HCT116 (cell line): ENCODE data around the gene GPR3. TPM values are rescaled to one million over a fixed set of nuclear protein-coding genes. Genes with fewer than 3 reads are reported as not detected.

Experiments
- ATAC-seq: fragments of 200-7000 bp; cut with Tn5 transposase; 2 replicates; pipeline ENCODE4 v1.9.1; 2020; ENCODE audit warnings: mild to moderate bottlenecking, moderate library complexity
- BruUV-seq: library from RNA; stranded (reverse); fragments of 400-500 nt; replicated peaks from 2 replicates; lab custom pipeline; 2021; lab: Mats Ljungman, UMichigan
- CTCF ChIA-PET: fragments of 300-600 bp; sonication (Branson Sonifier 250); formaldehyde crosslinking; loops from one replicate; lab custom pipeline; 2021; ENCODE audit warnings: antibody characterized with exemption; lab: Charles Lee
- POLR2A ChIA-PET: fragments of 300-600, 350-600 bp; sonication (Branson Sonifier 250); formaldehyde crosslinking; loops from one replicate; lab custom pipeline; 2021; ENCODE audit warnings: antibody characterized with exemption; lab: Charles Lee
- RAD21 ChIA-PET, 2 experiments: fragments of 300-600 bp; sonication (Branson Sonifier 250); formaldehyde crosslinking; loops; one replicate each; lab custom pipeline; 2023; ENCODE audit warnings: low total read pairs in 2 of 2; ENCODE audit not compliant: uncharacterized antibody in 2 of 2, unreplicated experiment in 2 of 2, low non-redundant PET in 1 of 2; lab: Charles Lee
- DNase-seq: peaks from one replicate; pipeline ENCODE4 v3.0.0-alpha.2; 2010; ENCODE audit warnings: low read depth, low spot score
- H2AFZ ChIP-seq: fragments of 200-600 bp; shearing (Covaris generic), sonication (generic); 2 replicates; pipeline ENCODE4 v1.6.1; 2017; ENCODE audit warnings: low read depth, mixed run types, mixed read lengths, antibody characterized with exemption, low read length; ENCODE audit not compliant: poor library complexity, severe bottlenecking
- H3K27ac ChIP-seq: 2 replicates; pipeline ENCODE4 v1.5.1; 2012; ENCODE audit warnings: low read depth, low read length
- H3K27me3 ChIP-seq: fragments of 200-600 bp; sonication (generic); 2 replicates; pipeline ENCODE4 v1.6.1; 2016; ENCODE audit warnings: mixed run types, low read length, mixed read lengths; ENCODE audit not compliant: insufficient read depth
- H3K36me3 ChIP-seq, 2 experiments: fragments of 200-500 bp in 1 of 2; fragments of 200-600 bp in 1 of 2; sonication (Bioruptor generic) in 1 of 2; sonication (generic) in 1 of 2; 2 replicates each; pipeline versions ENCODE4 v1.5.1 to v1.6.1; 2014 to 2016; ENCODE audit warnings: low read length in 2 of 2, inconsistent platforms in 1 of 2, mixed read lengths in 1 of 2, mixed run types in 1 of 2; ENCODE audit not compliant: insufficient read depth in 2 of 2, control insufficient read depth in 1 of 2
- H3K4me1 ChIP-seq, 2 experiments: fragments of 200-600 bp in 1 of 2; sonication (generic) in 1 of 2; 2 replicates each; pipeline versions ENCODE4 v1.5.1 to v1.6.1; 2012 to 2017; ENCODE audit warnings: low read length in 2 of 2, inconsistent platforms in 1 of 2, mild to moderate bottlenecking in 1 of 2, mixed read lengths in 1 of 2, mixed run types in 1 of 2, moderate library complexity in 1 of 2; ENCODE audit not compliant: insufficient read depth in 2 of 2, control insufficient read depth in 1 of 2
- H3K4me2 ChIP-seq: fragments of 200-600 bp; sonication (generic); 2 replicates; pipeline ENCODE4 v1.6.1; 2017; ENCODE audit warnings: mixed run types, low read length, mixed read lengths
- H3K4me3 ChIP-seq, 2 experiments: fragments of 200-600 bp in 1 of 2; sonication (generic) in 1 of 2; replicated peaks in 1 of 2; 2 replicates each; pipeline ENCODE4 v1.5.1; 2011 to 2016; ENCODE audit warnings: low read length in 2 of 2, control low read depth in 1 of 2, low read depth in 1 of 2, mild to moderate bottlenecking in 1 of 2, mixed read lengths in 1 of 2, mixed run types in 1 of 2
- H3K79me2 ChIP-seq: fragments of 200-600 bp; sonication (generic); 2 replicates; pipeline ENCODE4 v1.6.1; 2017; ENCODE audit warnings: mild to moderate bottlenecking, mixed run types, low read length, moderate library complexity, mixed read lengths; ENCODE audit not compliant: insufficient read depth
- H3K9ac ChIP-seq: fragments of 200-600 bp; sonication (generic); 2 replicates; pipeline ENCODE4 v1.6.1; 2016; ENCODE audit warnings: low read length, mixed read lengths
- H3K9me2 ChIP-seq: fragments of 200-600 bp; sonication (generic), shearing (Covaris generic); 2 replicates; pipeline ENCODE4 v1.6.1; 2017; ENCODE audit warnings: mixed run types, mild to moderate bottlenecking, moderate library complexity; ENCODE audit not compliant: insufficient read depth
- H3K9me3 ChIP-seq, 2 experiments: fragments of 200-500 bp in 1 of 2; fragments of 200-600 bp in 1 of 2; sonication (Bioruptor generic) in 1 of 2; sonication (generic) in 1 of 2; 2 replicates each; pipeline ENCODE4 v1.6.1; 2014 to 2017; ENCODE audit warnings: low read length in 2 of 2, mixed read lengths in 2 of 2, inconsistent platforms in 1 of 2, low read depth in 1 of 2, mild to moderate bottlenecking in 1 of 2, mixed run types in 1 of 2, moderate library complexity in 1 of 2; ENCODE audit not compliant: control insufficient read depth in 1 of 2, insufficient read depth in 1 of 2
- H4K20me1 ChIP-seq: fragments of 200-600 bp; sonication (generic), shearing (Covaris generic); 2 replicates; pipeline ENCODE4 v1.6.1; 2017; ENCODE audit warnings: mixed run types, mild to moderate bottlenecking, moderate library complexity; ENCODE audit not compliant: insufficient read depth
- CBX3 ChIP-seq: IDR thresholded peaks from 2 replicates; pipeline ENCODE4 v1.6.1; 2012; ENCODE audit warnings: low read depth
- EGR1 ChIP-seq: IDR thresholded peaks from 2 replicates; pipeline ENCODE4 v1.6.1; 2012; ENCODE audit warnings: low read depth
- EZH2 ChIP-seq: fragments of 200-600 bp; sonication (generic); IDR thresholded peaks from 2 replicates; pipeline ENCODE4 v1.6.1; 2017; ENCODE audit warnings: antibody characterized with exemption, mixed run types
- POLR2A ChIP-seq: IDR thresholded peaks from 2 replicates; pipeline ENCODE4 v1.7.0; 2011; ENCODE audit warnings: borderline replicate concordance; ENCODE audit not compliant: insufficient read depth, insufficient read length; ENCODE audit errors: extremely low read depth
- POLR2AphosphoS5 ChIP-seq: IDR thresholded peaks from 2 replicates; pipeline ENCODE4 v1.6.1; 2011; ENCODE audit warnings: mild to moderate bottlenecking, low read depth, low read length, moderate library complexity
- SIN3A ChIP-seq: IDR thresholded peaks from 2 replicates; pipeline ENCODE4 v1.6.1; 2012; ENCODE audit warnings: low read depth
- SRF ChIP-seq: IDR thresholded peaks from 2 replicates; pipeline ENCODE4 v1.6.1; 2012; ENCODE audit warnings: low read depth
- TCF7L2 ChIP-seq: IDR thresholded peaks from 2 replicates; pipeline ENCODE4 v1.7.0; 2011; ENCODE audit warnings: borderline replicate concordance, inconsistent platforms; ENCODE audit not compliant: insufficient read depth, insufficient read length; ENCODE audit errors: extremely low read depth
- ZFX ChIP-seq: fragments of 450-650 bp; IDR thresholded peaks from 2 replicates; pipeline ENCODE4 v1.6.1; 2017
- ZNF274 ChIP-seq: fragments of 200-500 bp; sonication (Bioruptor generic); IDR thresholded peaks from 2 replicates; pipeline ENCODE4 v1.6.1; 2014; ENCODE audit warnings: mild to moderate bottlenecking, low read depth, low read length, inconsistent platforms
- intact Hi-C: fragments of 100-400 bp; cut with micrococcal nuclease; formaldehyde crosslinking; loops from 2 replicates; pipeline ENCODE4 v1.10.0; 2022
- total RNA-seq: library from RNA; stranded (reverse); gene quantifications from one replicate; pipeline ENCODE4 v1.2.1, GENCODE V29; 2021; ENCODE audit not compliant: unreplicated experiment
- TF ChIP-seq, protein P1 (sequence below): IDR thresholded peaks from 2 replicates; pipeline ENCODE4 v1.6.1; 2012
- TF ChIP-seq, protein P2 (sequence below): IDR thresholded peaks from 2 replicates; pipeline ENCODE4 v1.6.1; 2011; ENCODE audit warnings: mild to moderate bottlenecking, low read length, moderate library complexity; ENCODE audit not compliant: insufficient replicate concordance; ENCODE audit errors: extremely low read depth

The GPR3 gene
- total RNA-seq, 1 experiment from 2014 or later, result 2.8 TPM

DNA sequence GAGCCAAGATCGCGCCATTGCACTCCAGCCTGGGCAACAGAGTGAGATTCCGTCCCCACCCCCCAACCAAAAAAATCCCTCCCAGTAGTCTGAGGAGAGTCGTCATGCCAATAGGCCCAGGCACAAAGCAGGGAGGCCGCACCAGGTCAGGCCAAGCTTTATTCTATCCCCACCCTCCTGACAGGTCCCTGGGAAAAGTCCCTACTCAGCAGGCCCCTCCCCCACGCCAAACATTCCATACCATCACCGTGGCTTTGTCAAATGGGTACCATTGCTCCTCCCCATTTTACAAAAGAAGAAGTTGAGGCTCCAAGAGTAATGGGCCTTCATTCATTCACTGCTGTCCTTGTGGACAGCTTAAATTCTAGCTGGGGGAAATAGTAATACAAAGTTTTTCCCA, 5.3 kb downstream of the GPR3 start:
- Histone ChIP-seq H3K36me3 (peaks cover 0 to 12% of the 10 kb centered on the region in 2 experiments; a peak in 1 of 4 replicates), H3K27me3 (no peaks in the 10 kb centered on the region), H3K4me3 (no peak overlapping the region), H3K27ac (no peak overlapping the region), H3K4me2 (no peak overlapping the region), H3K4me1 (peaks cover 5 to 30% of the 10 kb centered on the region in 2 experiments), H3K9ac (no peak overlapping the region), H2AFZ (no peak overlapping the region), H4K20me1 (no peaks in the 10 kb centered on the region), H3K79me2 (peaks cover 22% of the 10 kb centered on the region), H3K9me2 (no peaks in the 10 kb centered on the region), H3K9me3 (no peaks in the 10 kb centered on the region)
- no peak for TF ChIP-seq ZNF274
- TF ChIP-seq POLR2A, result no peak
- no peak for TF ChIP-seq CBX3
- TF ChIP-seq SRF, result no peak
- no peak for TF ChIP-seq ZFX
- no peak for TF ChIP-seq EGR1
- ATAC-seq (no peak), DNase-seq (no peak)
- ChIA-PET CTCF (interaction anchor here (1.2 to 4.2 kb wide), 7 partner anchors 10 to 352 kb away, joined by 3 to 65 read pairs (median 4); no protein-coding TSS in a partner anchor), POLR2A (interaction anchor here (1.3 kb wide), 1 partner anchor 97 kb away, joined by 4 read pairs; no protein-coding TSS in a partner anchor), RAD21 (no interaction called here)
- no TSS peak for BruUV-seq
- intact Hi-C loops, result loop anchor here (5.0 kb wide), 1 partner anchor 265 kb away; no protein-coding TSS in a partner anchor

DNA sequence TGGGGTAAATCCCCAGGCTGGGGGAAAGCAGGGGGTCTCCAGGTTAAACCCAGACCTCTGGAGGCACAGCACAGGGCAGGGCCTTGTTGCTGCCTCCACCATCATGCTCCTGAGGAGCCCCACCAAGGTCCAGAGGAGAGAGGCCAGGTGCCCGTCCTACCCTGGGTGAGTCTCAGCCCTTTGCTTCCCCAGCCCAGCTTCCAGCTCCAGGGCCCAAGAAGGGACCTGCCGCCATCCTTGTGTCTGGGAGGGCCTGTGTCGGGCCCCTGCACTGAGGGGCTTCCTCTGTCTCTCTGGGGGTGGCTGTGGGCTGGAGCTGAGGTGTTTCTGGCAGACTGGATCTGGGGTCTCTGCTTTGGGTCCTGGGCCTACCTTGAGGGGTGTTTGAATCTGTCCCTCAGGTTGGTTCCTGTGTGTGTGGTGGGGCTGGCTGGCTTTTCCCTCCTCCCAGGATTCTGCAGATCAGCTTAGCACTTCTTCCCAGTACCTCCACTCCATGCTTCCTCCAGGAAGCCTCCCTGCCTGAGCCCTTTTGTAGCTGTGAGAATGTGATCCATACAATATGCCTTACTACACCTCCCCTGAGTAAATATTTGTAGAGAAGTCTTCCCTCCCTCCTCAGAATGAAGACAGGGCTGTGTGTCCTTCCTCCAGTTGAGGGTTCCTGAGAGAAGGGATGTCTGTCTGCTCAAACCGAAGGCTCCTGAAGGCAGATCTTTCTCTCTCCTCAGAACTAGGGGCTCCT, 6.2 kb downstream of the GPR3 start:
- ATAC-seq (no peak), DNase-seq (no peak)
- CTCF ChIA-PET, result interaction anchor here (4.2 kb wide), 1 partner anchor 98 kb away, joined by 65 read pairs; no protein-coding TSS in a partner anchor
- intact Hi-C loops, result loop anchor here (5.0 kb wide), 1 partner anchor 264 kb away; no protein-coding TSS in a partner anchor
- Histone ChIP-seq H3K79me2 (peaks cover 14% of the 10 kb centered on the region), H4K20me1 (no peaks in the 10 kb centered on the region), H3K27ac (no peak overlapping the region), H3K9me2 (no peaks in the 10 kb centered on the region), H3K27me3 (no peaks in the 10 kb centered on the region), H3K4me2 (no peak overlapping the region), H3K9ac (no peak overlapping the region), H2AFZ (no peak overlapping the region), H3K4me1 (peaks cover 5 to 30% of the 10 kb centered on the region in 2 experiments), H3K9me3 (no peaks in the 10 kb centered on the region), H3K4me3 (no peak overlapping the region), H3K36me3 (peaks cover 0 to 12% of the 10 kb centered on the region in 2 experiments; a peak in 1 of 4 replicates)
- POLR2A ChIA-PET, result no interaction called here
- no TSS peak for BruUV-seq
- RAD21 ChIA-PET, result no interaction called here
- TF ChIP-seq SRF, result no peak
- TF ChIP-seq POLR2AphosphoS5, result no peak
- TF ChIP-seq, protein P1, sequence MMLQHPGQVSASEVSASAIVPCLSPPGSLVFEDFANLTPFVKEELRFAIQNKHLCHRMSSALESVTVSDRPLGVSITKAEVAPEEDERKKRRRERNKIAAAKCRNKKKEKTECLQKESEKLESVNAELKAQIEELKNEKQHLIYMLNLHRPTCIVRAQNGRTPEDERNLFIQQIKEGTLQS, result no peak
- no peak for TF ChIP-seq ZNF274
- no peak for TF ChIP-seq TCF7L2
- no peak for TF ChIP-seq EGR1
- TF ChIP-seq ZFX, result no peak
- TF ChIP-seq EZH2, result no peak
- TF ChIP-seq POLR2A, result no peak
- no peak for TF ChIP-seq SIN3A
- TF ChIP-seq, protein P2, sequence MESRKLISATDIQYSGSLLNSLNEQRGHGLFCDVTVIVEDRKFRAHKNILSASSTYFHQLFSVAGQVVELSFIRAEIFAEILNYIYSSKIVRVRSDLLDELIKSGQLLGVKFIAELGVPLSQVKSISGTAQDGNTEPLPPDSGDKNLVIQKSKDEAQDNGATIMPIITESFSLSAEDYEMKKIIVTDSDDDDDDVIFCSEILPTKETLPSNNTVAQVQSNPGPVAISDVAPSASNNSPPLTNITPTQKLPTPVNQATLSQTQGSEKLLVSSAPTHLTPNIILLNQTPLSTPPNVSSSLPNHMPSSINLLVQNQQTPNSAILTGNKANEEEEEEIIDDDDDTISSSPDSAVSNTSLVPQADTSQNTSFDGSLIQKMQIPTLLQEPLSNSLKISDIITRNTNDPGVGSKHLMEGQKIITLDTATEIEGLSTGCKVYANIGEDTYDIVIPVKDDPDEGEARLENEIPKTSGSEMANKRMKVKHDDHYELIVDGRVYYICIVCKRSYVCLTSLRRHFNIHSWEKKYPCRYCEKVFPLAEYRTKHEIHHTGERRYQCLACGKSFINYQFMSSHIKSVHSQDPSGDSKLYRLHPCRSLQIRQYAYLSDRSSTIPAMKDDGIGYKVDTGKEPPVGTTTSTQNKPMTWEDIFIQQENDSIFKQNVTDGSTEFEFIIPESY, result no peak
